Left lobe of liver (tissue), 2 donors: ENCODE data around the gene OTC. TPM values are rescaled to one million over a fixed set of nuclear protein-coding genes. Genes with fewer than 3 reads are reported as not detected.
A peak's percentile ranks its signal among the peaks of the same experiment; 100 is the strongest.

Experiments used
- ATAC-seq: fragments of 200-7000 bp; cut with Tn5 transposase; one replicate; pipeline ENCODE4 v1.9.1; 2020; ENCODE audit warnings: mild to moderate bottlenecking, moderate library complexity
- DNase-seq: peaks from one replicate; pipeline ENCODE4 v3.0.0-alpha.2; 2020; ENCODE audit warnings: low spot score
- total RNA-seq: library from RNA; stranded (reverse); gene quantifications from one replicate; pipeline ENCODE4 v1.2.1, GENCODE V29; 2021
- donor health status: DM: no; HTN: no; CAD: no; lungs with moderate emphysema.
- donor health status: DM: no; HTN: yes; CAD: no.

The OTC gene
- 94.6 TPM for total RNA-seq

DNA sequence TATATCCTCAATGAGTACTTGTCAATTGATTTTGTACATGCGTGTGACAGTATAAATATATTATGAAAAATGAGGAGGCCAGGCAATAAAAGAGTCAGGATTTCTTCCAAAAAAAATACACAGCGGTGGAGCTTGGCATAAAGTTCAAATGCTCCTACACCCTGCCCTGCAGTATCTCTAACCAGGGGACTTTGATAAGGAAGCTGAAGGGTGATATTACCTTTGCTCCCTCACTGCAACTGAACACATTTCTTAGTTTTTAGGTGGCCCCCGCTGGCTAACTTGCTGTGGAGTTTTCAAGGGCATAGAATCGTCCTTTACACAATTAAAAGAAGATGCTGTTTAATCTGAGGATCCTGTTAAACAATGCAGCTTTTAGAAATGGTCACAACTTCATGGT is at the start of gene OTC:
Gene OTC (plus strand): TSS at position 243 of the 400 bp plus-strand sequence. CDS start 93 bp downstream, at position 336.
- ATAC-seq, result peak; percentile 83
- peak; percentile 43 for DNase-seq

DNA sequence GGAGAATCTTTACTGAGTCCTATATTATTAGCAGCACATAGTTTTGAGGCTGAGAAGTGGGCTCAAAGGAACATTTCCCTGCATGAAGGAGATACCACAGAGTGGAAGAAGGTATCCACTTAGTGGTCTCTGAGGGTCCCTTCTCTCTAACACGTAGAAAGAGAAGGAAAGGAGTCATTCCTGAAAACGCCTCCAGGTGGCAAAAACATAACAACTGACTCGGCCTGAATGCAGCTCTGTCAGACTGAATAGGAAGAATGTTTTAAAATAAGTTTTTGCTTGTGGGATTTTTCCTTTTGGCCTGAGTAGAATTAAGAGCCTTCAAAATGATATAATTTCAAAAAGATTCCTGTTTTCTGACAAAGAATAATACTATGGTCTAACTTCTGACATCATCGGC is 48.4 kb upstream of the OTC start:
- DNase-seq, result no peak
- ATAC-seq, result peak; percentile 61

DNA sequence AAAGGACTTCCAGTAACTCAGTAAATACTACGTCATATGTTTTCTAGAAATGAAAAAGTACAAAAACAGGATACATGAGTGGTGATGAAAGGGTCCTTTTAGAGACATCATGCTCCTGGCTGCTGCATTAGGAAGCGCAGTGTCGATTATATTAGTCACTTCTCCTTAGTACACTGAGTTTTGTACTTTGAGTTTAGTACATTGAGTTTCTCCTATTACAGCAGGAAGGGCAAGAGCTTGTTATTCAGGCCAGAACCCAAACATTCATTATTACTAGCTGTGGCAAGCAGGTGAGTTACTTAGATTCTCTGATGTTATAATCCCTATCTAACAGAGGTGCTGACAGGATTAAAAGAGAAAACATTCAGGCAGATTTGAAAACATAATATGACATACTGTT is 46.4 kb upstream of the OTC start:
- peak; percentile 85 for ATAC-seq

DNA sequence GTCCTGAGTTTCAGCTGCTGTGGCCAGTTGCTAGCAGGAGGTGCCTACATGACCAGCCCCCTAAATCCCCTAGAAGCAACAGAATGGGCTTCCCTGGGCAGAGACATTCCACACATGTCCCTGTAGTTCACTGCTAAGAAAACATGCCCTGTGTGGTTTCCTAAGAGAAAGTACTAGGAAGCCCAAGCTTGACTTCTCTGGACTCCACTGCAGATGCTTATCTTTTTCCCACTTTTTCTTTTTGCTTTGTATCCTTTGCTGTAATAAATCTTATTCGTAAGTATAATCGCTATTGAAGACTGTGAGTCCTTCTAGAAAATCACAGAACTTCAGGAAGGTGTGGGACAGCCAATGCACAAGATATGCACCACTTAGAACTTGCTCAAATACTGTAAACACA is 40.7 kb upstream of the OTC start:
- DNase-seq (no peak), ATAC-seq (no peak)

More for the DNA sequence above, 46.4 kb upstream of the OTC start:
- DNase-seq, result no peak

DNA sequence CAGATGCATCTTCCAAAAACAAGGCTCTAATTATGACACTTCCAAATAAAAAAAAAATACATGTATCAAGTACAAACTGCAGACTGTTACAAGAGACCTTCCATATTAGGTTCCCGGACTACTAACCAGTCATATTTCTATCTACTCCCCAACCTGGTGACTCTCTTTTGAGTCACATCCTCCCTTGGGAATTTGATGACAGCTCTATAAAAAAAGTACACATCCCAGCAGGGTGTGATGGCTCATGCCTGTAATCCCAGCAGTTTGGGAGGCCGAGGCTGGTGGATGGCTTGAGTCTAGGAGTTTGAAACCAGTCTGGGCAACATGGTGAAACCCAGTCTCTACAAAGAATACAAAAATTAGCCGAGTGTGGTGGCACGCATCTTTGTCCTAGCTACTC is 40.0 kb upstream of the OTC start:
- DNase-seq (no peak), ATAC-seq (no peak)

DNA sequence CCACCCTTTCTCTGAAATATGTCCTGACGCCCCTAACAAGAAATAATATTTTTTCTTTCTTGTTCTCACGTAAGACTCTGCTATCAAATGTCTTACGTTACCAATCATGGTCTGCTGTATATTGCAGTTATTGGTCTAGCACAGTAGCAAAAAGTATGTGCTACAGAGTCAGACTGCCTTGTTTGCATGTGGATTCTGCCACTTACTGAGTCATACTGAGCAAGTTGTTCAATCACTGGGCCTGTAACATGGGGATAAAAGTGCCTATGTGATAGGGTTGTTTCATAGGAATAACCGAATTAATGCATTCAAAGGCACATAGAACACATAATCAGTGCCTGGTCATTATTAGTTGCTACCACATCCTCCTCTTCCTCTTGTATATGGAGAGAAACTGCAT is 39.2 kb upstream of the OTC start:
- ATAC-seq, result no peak

DNA sequence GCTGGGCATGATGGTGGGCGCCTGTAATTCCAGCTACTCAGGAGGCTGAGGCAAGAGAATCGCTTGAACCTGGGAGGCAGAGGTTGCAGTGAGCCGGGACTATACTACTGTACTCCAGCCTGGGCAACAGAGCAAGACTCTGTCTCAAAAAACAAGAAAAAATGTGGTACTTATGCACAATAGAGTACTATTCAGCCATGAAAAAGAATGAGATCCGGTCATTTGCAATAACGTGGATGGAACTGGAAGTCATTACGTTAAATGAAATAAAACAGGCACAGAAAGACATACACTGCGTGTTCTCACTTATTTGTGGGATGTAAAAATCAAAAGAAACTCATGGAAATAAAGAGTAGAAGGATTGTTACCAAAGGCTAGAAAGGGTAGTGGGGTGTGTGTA is 37.2 kb upstream of the OTC start:
- no peak for DNase-seq
- ATAC-seq, result no peak

More for the DNA sequence above, 39.2 kb upstream of the OTC start:
- DNase-seq, result no peak

DNA sequence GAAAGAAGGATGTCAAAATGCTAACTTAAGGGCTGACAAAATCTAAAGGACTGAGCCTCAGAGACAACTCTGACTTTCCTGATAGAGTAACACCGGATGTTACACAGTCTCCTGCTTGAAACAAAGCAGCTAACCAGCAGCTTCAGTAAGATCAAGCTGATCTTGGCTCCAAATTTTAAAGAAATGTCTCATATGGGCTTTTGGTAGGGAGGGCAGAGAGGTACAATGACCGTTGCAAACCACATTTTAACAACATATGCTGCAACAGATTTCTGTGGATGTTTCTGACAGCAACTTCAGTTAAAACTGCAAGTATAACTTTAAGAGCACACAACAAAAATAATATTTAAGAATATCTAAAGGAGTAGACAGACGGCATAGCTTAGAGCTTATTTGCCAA is 34.2 kb upstream of the OTC start:
- ATAC-seq (peak; percentile 23), DNase-seq (no peak)

DNA sequence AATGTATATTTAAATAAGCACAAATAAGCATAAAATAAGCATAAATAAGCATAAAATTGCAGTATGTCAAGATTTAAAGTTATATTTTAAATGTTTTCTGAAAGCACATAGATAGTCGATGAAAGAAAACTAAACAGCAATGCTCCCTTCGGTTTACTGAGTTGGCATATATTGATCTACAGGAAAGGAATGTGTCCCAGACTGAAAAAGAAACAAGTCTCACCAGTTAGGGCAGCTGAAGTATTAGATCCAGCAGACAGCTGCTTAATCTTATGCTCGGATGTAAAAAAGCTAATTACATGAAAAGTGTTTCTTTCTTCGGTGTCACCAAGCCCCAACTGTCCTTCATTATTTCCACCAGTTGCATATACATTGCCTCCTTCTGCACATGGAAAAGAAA is 33.8 kb upstream of the OTC start:
- ATAC-seq (peak; percentile 72), DNase-seq (no peak)

DNA sequence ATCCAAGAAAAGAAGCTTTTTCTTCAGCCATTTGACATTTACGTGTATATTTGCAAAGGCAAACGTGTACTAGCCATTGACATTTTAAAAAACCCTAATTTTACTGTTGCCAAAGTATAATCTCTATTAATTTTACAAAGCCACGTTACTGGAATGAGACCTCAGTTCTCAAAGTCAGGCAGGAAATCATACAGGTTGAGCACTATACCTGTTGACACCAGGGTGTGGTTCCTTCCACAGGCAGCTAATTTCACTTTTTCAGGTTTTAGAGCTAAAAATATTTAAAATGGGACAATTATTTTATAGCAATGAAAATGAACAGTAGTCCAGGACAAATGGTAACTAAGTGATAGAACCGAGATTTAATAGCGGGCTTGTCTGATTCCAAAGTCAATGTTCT is 31.6 kb upstream of the OTC start:
- ATAC-seq, result no peak
- no peak for DNase-seq

DNA sequence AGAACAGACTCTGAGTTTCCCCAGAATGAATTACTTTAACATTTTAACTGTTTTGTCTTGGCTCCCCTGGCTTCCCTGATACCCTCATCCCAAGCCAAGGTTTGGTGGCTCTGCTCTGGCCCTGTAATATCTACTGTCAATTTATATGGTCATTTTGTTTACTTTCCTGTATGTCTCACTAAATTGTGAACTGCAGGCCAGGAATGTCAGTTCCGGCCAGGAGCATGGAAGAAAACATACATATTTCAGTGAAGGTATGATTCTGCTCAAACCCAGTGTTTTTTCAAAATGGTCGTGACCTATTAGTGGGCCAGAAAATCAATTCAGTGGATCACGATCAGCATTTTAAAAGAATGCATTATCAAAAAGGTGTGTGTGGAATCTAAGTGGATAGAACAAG is 26.3 kb upstream of the OTC start:
- no peak for ATAC-seq
- no peak for DNase-seq

DNA sequence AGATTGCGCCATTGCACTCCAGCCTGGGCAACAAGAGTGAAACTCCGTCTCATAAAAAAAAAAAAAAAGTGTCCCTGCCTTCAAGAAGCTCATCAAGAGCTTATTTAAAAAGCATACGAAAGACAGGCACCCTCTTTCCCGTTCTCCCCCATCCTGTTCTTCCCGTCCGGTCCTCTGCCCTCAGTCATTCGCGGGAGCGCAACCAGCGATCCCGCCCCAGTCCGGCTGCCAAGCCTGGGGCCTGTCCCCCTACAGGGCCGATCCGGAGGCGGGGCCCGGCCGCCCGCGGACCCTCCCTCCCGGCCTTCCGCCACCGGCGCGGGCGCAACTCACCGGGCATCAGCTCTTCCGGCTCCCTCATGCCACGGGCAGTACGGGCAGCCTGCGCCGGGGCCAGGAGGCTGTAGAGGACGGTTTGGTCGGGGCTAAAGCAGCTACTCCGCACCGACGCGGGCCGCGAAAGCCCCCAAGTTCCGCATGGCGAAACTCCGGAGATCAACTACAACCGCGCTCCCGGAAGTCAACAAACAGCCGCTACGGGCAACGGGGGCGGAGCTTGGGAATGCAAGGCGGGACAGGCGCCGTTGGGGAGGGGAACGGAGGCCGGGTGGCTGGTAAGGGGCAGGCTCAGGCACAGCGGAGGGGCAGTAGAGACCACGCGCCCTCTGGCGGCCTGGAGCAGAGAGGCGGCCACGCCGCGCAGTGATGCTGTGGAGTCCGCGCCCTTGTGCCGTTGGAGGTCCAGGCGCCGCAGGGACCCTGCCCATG is 25.2 kb upstream of the OTC start, which contains the start of gene RPGR:
Gene RPGR (minus strand): TSS at position 503 of the 768 bp plus-strand sequence. CDS start 142 bp downstream, at position 361.
- DNase-seq, result peak; percentile 94
- peak; percentile 98 for ATAC-seq

DNA sequence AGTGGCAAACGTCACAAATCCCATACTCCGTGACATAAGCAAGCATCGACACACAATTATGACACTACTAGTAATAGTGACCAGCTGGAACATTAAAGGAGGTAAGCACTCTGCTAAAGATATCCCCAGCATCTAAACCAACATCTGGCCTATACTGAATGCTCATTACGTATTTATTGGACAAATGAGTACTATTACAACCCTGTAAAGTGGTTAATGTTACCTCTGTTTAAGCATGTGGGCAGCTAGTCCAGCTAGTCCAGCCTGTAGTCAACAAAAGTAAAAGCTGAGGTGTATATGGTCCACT is 24.7 kb upstream of the OTC start:
- DNase-seq (no peak), ATAC-seq (no peak)

DNA sequence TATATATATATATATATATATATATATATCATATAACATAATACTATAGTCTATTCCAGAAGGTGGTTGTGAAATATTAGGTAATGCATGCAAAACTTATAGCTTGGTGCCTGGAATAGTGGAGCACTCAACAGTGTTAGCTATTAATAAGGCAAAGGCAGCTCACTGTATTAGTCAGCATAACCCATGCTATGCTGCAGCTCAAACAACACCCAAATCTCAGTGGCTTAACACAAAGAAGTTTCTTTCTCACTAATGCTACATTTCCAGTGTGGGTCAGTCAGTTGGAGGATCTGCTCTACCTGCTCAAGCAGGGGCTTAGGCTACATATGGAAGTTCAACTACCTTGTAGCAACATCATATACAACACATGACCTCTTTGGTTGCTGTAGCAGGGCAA is 19.9 kb upstream of the OTC start:
- no peak for ATAC-seq

DNA sequence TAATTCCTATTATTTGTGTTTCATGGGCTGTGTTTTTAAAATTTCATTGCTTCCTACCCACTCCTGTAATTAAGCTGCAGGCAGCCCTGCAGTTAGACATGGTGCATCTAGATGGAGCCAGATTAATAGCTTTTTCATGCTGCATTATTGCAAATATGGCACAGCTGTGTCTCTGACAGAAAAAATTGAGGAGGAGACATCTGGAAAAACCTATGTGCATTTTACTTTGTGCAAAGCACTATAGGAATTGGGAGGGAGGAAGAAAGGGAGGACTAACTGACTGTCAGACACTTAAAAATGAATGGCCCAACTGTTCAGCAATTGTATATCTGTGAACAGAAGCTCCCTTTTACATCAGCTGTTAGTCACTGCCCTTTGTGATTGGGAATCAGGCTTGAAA is 17.0 kb upstream of the OTC start:
- DNase-seq (no peak), ATAC-seq (peak; percentile 83)

More for the DNA sequence above, 19.9 kb upstream of the OTC start:
- DNase-seq, result no peak

DNA sequence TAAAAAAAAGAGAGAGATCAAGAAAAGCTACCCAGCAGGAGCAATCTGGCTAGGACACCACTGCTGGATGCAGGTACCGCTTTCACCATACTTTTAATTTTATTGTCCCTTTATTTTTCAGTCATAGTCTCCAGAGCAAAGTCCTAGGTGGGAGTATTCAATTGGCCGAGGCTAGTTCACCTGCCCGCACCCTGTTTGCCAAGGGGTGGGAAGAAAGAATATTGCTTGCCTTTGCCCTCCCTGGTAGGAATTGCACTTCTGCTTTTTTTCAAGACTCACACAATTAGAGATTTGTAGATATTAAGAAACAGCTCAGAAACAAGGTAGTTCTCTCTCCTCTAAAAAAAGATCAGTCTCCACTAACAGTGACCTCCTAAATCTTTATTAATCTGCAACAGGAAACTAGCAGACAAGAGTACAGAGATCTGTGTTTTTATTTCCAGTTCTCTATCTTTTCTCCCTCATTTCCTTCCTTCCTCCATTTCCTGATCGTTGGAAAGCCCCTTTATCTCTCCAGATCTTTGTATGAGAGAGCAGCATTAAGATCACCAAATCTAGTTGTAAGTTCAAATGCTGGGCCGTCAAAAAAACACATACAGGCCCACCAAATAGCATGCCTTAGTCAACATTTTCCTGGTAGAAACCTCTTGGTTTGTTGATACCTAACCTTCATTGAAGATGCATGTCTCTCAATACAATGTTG is 15.7 kb upstream of the OTC start:
- DNase-seq, result peak; percentile 52
- ATAC-seq, result peak; percentile 86

DNA sequence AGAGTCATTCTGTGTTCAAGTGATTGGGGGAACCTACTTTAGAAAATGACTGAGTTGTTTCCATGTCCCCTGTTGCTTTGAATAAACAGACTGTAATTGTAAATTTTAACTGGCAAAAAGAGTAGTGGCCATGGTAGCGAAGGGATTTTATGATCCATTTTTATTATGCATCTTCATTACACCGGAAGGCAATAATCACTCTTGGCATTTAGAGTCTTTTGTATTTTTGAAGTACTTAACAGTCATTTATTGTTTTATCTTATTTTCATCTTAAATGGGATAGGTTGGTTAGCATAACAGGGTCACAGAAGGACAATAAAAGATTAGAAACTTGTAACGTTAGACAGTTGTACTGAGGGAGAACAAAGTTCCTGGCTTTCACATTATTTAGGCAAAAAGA is 11.0 kb upstream of the OTC start:
- ATAC-seq (no peak), DNase-seq (no peak)

DNA sequence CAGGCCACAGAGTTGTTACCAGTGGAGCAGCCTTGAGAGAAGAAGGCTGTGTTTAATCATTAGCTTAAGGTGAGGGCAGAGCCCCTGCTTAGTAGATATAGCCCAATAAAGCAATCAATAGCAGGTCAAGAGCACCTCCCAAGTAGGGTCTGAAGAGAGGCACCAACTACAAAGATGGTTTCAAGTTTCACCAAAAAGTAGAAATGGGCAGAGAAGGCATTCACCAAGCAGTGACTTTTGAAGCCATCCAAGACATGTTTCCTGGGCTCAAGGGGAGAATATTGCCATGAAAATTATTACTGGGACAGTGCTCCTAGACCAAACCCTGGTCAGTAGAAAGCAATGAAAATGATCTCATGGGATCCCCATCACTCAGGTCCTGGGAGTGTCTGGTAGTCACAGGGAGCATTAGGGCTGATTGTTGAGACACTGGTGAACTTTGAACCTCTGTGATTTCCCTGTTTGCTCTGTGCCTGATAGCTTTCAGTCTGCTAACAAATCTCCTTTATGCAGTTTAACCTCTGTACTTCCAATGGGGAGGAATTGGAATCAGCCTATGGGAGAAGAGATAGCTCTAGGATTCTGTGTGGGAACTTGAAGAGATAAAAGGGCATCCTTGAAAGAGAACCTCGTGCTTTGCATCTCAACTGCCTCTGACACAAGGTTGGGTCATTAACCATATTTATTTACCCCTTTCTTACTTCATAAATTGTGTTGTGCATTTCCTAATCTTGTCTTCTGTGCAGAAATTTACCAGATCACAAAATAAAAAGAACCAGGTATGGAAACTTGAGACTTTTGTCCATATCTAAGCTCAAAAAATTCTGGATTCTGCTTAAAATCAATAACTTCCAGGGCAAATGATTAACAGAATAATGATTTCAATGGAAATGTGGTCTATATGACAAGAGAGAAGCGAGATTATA is 9.3 kb upstream of the OTC start:
- DNase-seq (peak; percentile 50), ATAC-seq (peak; percentile 92)

DNA sequence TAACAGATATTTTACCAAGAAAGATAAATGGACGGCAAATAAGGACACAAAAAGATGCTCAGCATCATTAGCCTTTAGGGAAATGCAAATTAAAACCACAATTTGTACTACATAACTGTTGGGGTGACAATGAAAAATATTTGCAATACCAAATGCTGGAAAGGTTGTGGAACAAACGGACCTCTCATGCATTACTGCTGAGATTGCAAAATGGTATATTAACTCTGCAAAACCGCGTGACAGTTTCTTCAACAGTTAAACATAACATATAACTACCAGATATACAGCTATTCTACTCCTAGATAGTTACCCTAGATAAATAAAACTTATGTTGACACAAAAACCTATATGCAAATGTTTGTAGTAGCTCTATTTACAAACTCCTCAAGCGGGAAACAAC is 6.3 kb upstream of the OTC start:
- ATAC-seq (no peak), DNase-seq (no peak)

DNA sequence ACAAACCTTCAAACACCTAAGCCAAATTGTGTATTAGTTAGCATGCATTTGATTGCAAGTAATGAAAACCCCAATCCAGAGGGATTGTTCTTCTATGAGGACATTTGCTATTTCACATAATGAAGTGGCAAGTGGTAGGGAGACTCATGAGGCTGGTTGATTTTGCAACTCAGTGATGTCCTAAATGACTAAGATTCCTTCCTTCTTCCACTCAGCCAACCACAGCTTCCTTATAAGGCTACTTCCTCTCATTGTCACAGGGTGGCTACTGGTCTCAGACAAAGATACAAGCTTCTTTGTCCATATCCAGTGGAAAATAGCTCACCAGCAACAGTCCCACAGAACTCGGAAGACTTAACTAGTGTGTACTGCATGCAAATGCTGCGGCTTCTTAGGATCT is 5.3 kb upstream of the OTC start:
- DNase-seq (no peak), ATAC-seq (no peak)

DNA sequence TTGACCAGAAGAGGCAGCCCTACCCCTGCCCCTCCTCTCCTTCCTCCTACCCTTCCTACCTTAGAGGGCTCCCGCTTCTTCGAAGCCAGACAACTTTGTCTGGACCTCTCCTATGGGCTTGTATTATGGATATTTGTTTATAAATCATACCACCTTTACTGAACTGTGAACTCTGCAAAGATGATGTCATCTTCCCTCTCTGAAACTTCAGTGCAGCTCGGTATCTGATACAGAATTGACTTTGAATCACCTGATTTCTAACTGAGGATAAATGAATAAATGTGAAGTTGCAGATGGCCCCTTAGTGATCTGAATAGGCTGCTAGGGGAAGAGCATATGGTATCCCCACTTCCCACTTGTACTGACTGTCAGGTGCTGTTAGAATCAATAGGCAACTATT is 1.1 kb upstream of the OTC start:
- ATAC-seq, result peak; percentile 47

More for the DNA sequence above, 1.1 kb upstream of the OTC start:
- DNase-seq, result no peak
